OCI-LY1 (cell line): Measurements from ENCODE around the gene MLPH.

Source experiments
- CTCF ChIP-seq: fragments of 200-600 bp; sonication (generic), shearing (Covaris generic); IDR thresholded peaks from 2 replicates; pipeline ENCODE4 v1.5.1; 2017; ENCODE audit warnings: mild to moderate bottlenecking, antibody characterized with exemption, low read length, moderate library complexity, mixed read lengths
- EZH2 ChIP-seq: fragments of 200-600 bp; sonication (generic), shearing (Covaris generic); IDR thresholded peaks from 2 replicates; pipeline ENCODE4 v1.8.0; 2017; ENCODE audit warnings: borderline replicate concordance, mixed run types, mild to moderate bottlenecking, antibody characterized with exemption, low read length, moderate library complexity, mixed read lengths

- no peak for TF ChIP-seq CTCF
- no peak for TF ChIP-seq EZH2
Observed at GRCh38 chr2:237549643-237550415, 62.8 kb downstream of the MLPH start.
